Glutamatergic neuron (in vitro differentiated cells): ENCODE measurements around the gene NAA40. TPM values are rescaled to one million over a fixed set of nuclear protein-coding genes. Genes with fewer than 3 reads are reported as not detected.
"Not testable (repeated sequence)": the region's sequence is repeated elsewhere in the genome, so short reads cannot be mapped to it uniquely, and the experiment has no call there.

Experiments
- DNase-seq: peaks from one replicate; pipeline ENCODE4 v3.0.0; 2022
- H3K27ac Mint-ChIP-seq: one replicate; pipeline ENCODE4 v1.8.0; 2020; ENCODE audit warnings: mild to moderate bottlenecking, mixed read lengths, inconsistent platforms; ENCODE audit not compliant: unreplicated experiment
- H3K27me3 Mint-ChIP-seq: one replicate; pipeline ENCODE4 v1.8.0; 2020; ENCODE audit warnings: mild to moderate bottlenecking, moderate library complexity, mixed read lengths, inconsistent platforms; ENCODE audit not compliant: unreplicated experiment
- H3K36me3 Mint-ChIP-seq: one replicate; pipeline ENCODE4 v1.8.0; 2020; ENCODE audit warnings: mild to moderate bottlenecking, mixed read lengths, inconsistent platforms; ENCODE audit not compliant: unreplicated experiment
- H3K4me1 Mint-ChIP-seq: one replicate; pipeline ENCODE4 v1.8.0; 2020; ENCODE audit warnings: mild to moderate bottlenecking, low read depth, mixed read lengths, inconsistent platforms; ENCODE audit not compliant: unreplicated experiment
- H3K4me3 Mint-ChIP-seq: one replicate; pipeline ENCODE4 v1.8.0; 2020; ENCODE audit warnings: mild to moderate bottlenecking, mixed read lengths, inconsistent platforms; ENCODE audit not compliant: unreplicated experiment
- H3K9me3 Mint-ChIP-seq: one replicate; pipeline ENCODE4 v1.8.0; 2020; ENCODE audit warnings: mild to moderate bottlenecking, moderate library complexity, mixed read lengths, inconsistent platforms; ENCODE audit not compliant: unreplicated experiment
- total RNA-seq: library from RNA; stranded (reverse); fragmentation: NEBNext Ultra II Directional; extraction: Animal tissue kit (Norgen Biotek cat#: 25700); gene quantifications from one replicate; pipeline ENCODE4 v1.2.1, GENCODE V29; 2021; ENCODE audit not compliant: unreplicated experiment
- TF ChIP-seq, protein P1 (sequence below): fragments of 200-600 bp; sonication (generic); IDR thresholded peaks from one replicate; pipeline ENCODE4 v1.5.0; 2021; ENCODE audit not compliant: partially characterized antibody, unreplicated experiment

NAA40 gene
- total RNA-seq, 1 donor from 2014 or later, result 68.0 TPM

DNA sequence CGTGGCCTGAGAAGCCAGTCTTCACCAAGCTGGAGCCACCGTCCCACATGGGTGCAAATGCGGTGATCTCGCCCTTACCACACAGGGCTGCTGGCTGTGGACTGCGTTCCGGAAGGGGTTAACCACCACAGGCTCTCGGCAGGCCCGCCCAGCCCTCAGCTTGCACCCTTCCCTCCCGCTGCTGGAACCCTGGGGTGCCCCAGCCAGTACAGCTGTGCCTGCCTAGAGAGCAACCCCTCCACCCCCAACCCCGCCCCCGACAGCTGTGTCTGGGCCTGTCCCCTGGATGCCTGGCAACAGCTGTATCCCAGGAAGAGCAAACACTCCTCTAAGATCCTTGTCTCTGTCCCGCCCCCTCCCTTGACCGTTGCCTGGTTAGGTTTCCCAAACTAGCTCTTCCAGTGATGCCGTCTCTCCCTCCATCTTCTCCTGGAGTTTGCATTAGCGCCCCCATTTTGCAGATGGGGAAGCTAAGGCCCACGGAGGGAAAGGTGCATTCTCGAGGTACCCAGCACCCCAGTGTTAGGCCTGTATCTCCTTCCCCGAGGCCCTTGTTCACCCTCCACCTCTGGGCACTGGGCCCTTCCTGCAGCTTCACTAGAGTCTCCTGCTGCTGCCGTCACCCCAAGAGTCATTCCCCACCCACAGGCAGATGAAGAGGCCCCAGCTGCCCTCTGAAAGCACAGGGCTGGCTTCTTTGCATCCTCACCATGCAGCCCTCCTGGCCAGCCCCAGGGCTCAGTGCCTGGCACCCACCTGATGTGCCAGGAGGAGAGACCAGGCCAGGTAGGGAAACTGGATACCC lies 23.0 kb downstream of the NAA40 start:
- H3K36me3 Mint-ChIP-seq, result no peaks in the 10 kb centered on the region
- H3K27ac Mint-ChIP-seq, result peak overlapping the region; percentile 43
- no peak overlapping the region for H3K4me3 Mint-ChIP-seq
- no peak for DNase-seq
- TF ChIP-seq, protein P1, sequence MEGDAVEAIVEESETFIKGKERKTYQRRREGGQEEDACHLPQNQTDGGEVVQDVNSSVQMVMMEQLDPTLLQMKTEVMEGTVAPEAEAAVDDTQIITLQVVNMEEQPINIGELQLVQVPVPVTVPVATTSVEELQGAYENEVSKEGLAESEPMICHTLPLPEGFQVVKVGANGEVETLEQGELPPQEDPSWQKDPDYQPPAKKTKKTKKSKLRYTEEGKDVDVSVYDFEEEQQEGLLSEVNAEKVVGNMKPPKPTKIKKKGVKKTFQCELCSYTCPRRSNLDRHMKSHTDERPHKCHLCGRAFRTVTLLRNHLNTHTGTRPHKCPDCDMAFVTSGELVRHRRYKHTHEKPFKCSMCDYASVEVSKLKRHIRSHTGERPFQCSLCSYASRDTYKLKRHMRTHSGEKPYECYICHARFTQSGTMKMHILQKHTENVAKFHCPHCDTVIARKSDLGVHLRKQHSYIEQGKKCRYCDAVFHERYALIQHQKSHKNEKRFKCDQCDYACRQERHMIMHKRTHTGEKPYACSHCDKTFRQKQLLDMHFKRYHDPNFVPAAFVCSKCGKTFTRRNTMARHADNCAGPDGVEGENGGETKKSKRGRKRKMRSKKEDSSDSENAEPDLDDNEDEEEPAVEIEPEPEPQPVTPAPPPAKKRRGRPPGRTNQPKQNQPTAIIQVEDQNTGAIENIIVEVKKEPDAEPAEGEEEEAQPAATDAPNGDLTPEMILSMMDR, result no peak
- H3K27me3 Mint-ChIP-seq, result peaks cover 6% of the 10 kb centered on the region
- H3K9me3 Mint-ChIP-seq, result no peaks in the 10 kb centered on the region
- peaks cover 8% of the 10 kb centered on the region for H3K4me1 Mint-ChIP-seq

DNA sequence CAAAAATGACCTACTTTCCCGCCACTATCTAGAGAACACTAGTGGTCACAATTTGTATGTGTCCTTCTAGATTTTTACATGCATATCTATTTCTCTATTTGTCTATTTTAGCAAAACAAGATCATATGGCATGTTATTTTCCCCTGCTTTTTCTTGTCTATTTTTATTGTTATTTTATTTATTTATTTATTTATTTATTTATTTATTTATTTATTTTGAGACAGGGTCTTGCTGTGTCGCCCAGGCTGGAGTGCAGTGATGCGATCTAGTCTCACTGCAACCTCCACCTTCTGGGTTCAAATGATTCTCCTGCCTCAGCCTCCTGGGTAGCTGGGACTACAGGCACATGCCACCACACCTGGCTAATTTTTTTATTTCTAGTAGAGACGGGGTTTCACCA lies 25.1 kb downstream of the NAA40 start:
- not testable (repeated sequence) for H3K9me3 Mint-ChIP-seq

DNA sequence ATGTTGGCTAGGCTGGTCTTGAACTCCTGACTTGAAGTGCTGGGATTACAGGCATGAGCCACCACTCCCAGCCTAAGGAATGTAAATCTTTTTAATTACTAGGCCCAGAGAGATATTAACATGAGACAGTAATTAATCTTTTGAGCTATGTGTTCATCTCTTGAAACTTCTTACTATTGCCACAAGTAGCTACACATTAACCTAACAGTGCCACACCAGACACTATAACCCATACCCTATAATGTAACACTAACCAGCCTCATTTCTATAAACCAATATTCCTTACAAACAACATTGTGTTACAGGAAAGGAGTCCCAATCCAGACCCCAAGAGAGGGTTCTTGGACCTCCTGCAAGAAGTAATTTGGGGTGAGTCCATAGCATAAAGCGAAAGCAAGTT lies 27.6 kb downstream of the NAA40 start:
- H3K36me3 Mint-ChIP-seq, result no peaks in the 10 kb centered on the region
- peaks cover 1% of the 10 kb centered on the region for H3K27me3 Mint-ChIP-seq
- H3K27ac Mint-ChIP-seq, result no peak overlapping the region
- DNase-seq, result no peak
- peaks cover 6% of the 10 kb centered on the region for H3K4me1 Mint-ChIP-seq
- TF ChIP-seq, protein P1, result no peak
- H3K9me3 Mint-ChIP-seq, result peaks cover 2% of the 10 kb centered on the region
- H3K4me3 Mint-ChIP-seq, result no peak overlapping the region

More for the DNA sequence above, 25.1 kb downstream of the NAA40 start:
- H3K4me3 Mint-ChIP-seq, H3K36me3 Mint-ChIP-seq, DNase-seq, H3K27ac Mint-ChIP-seq, H3K4me1 Mint-ChIP-seq, H3K27me3 Mint-ChIP-seq: not testable (repeated sequence)

DNA sequence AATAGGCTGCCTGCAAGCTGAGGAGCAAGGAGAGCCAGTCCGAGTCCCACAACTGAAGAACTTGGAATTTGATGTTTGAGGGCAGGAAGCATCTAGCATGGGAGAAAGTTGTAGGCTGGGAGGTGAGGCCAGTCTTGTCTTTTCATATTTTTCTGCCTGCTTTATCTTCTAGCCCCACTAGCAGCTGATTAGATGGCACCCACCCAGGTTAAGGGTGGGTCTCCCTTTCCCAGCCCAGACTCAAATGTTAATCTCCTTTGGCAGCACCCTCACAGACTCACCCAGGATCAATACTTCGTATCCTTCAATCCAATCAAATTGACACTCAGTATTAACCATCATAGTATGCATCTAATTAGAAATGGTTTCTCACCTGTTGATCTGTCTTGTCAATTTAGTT lies 30.7 kb downstream of the NAA40 start:
- Mint-ChIP-seq H3K4me1 (peaks cover 6% of the 10 kb centered on the region), H3K27ac (no peak overlapping the region), H3K4me3 (no peak overlapping the region), H3K36me3 (no peaks in the 10 kb centered on the region), H3K27me3 (peaks cover 6% of the 10 kb centered on the region), H3K9me3 (peaks cover 5% of the 10 kb centered on the region)
- TF ChIP-seq, protein P1, result no peak
- DNase-seq, result no peak

DNA sequence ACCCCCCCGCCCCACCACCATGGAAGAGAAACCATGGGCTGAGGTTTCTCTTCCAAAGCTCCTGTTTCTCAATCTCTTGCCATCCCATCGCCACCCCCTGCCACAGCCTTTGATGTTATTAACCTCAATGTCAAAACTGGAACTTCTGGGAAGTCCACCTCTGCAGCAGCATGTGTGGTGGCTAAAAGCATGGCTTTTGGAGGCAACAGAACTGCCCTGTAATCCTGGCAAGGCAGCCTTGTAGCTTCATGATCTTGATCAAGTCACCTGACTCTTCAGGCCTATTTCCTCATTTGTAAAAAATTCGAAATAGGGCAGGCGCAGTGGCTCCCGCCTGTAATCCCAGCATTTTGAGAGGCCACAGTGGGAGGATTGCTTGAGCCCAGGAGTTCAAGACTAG lies 32.1 kb downstream of the NAA40 start:
- TF ChIP-seq, protein P1, result no peak
- H3K4me1 Mint-ChIP-seq, result peaks cover 9% of the 10 kb centered on the region
- no peaks in the 10 kb centered on the region for H3K36me3 Mint-ChIP-seq
- DNase-seq, result no peak
- H3K4me3 Mint-ChIP-seq, result no peak overlapping the region
- no peak overlapping the region for H3K27ac Mint-ChIP-seq
- H3K27me3 Mint-ChIP-seq, result peaks cover 6% of the 10 kb centered on the region
- peaks cover 6% of the 10 kb centered on the region for H3K9me3 Mint-ChIP-seq

DNA sequence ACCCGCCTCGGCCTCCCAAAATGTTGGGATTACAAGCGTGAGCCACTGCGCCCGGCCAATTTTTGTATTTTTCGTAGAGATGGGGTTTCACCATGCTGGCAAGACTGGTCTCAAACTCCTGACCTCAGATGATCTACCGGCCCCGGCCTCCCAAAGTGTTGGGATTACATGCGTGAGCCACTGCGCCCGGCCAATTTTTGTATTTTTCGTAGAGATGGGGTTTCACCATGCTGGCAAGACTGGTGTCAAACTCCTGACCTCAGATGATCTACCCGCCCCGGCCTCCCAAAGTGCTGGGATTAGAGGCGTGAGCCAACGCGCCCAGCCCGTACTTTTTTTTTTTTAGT lies 35.1 kb downstream of the NAA40 start:
- DNase-seq, H3K36me3 Mint-ChIP-seq, H3K9me3 Mint-ChIP-seq, H3K27me3 Mint-ChIP-seq: not testable (repeated sequence)
- peak overlapping the region; percentile 99 for H3K27ac Mint-ChIP-seq
- H3K4me1 Mint-ChIP-seq, result peaks cover 20% of the 10 kb centered on the region
- peak overlapping the region; percentile 99 for H3K4me3 Mint-ChIP-seq
